GM12878 (cell line): ENCODE data around the gene C17orf107. TPM values are rescaled to one million over a fixed set of nuclear protein-coding genes. Genes with fewer than 3 reads are reported as not detected.

Source experiments
- DPF2 ChIP-seq: fragments of 450-650 bp; IDR thresholded peaks from 2 replicates; pipeline ENCODE4 v1.6.1; 2017; ENCODE audit warnings: mild to moderate bottlenecking
- EGR1 ChIP-seq, 2 experiments: IDR thresholded peaks; 1 replicate in 1 of 2; 2 replicates in 1 of 2; pipeline ENCODE4 v1.6.1; 2011 to 2012; ENCODE audit warnings: low read depth in 2 of 2, low read length in 2 of 2, borderline replicate concordance in 1 of 2, mild to moderate bottlenecking in 1 of 2, moderate library complexity in 1 of 2
- EP300 ChIP-seq, 2 experiments: fragments of 150-350 bp in 1 of 2; IDR thresholded peaks; 2 replicates each; pipeline ENCODE4 v1.6.1; 2011 to 2012; ENCODE audit warnings: low read depth in 2 of 2, low read length in 2 of 2, borderline replicate concordance in 1 of 2, improper control_type of control experiment in 1 of 2, inconsistent platforms in 1 of 2; ENCODE audit not compliant: control insufficient read depth in 1 of 2
- MTA2 ChIP-seq: fragments of 450-650 bp; IDR thresholded peaks from 2 replicates; pipeline ENCODE4 v1.6.1; 2016; ENCODE audit warnings: low read depth, mild to moderate bottlenecking, moderate library complexity
- NFIC ChIP-seq: IDR thresholded peaks from 2 replicates; pipeline ENCODE4 v1.6.1; 2012; ENCODE audit warnings: low read depth, mild to moderate bottlenecking, inconsistent platforms, low read length, moderate library complexity
- NR2F1 ChIP-seq: fragments of 450-650 bp; conservative IDR thresholded peaks from 2 replicates; pipeline ENCODE4 v1.6.1; 2017; ENCODE audit warnings: mild to moderate bottlenecking
- RELA ChIP-seq: fragments of 450-650 bp; IDR thresholded peaks from 2 replicates; pipeline ENCODE4 v1.8.0; 2014; ENCODE audit warnings: borderline replicate concordance; ENCODE audit not compliant: partially characterized antibody
- SP1 ChIP-seq: IDR thresholded peaks from one replicate; pipeline ENCODE4 v1.6.1; 2011; ENCODE audit warnings: low read depth, low read length
- SRF ChIP-seq, 2 experiments: IDR thresholded peaks; 2 replicates each; pipeline ENCODE4 v1.6.1; 2011; ENCODE audit warnings: low read depth in 2 of 2, low read length in 2 of 2, mild to moderate bottlenecking in 1 of 2, moderate library complexity in 1 of 2
- polyA plus RNA-seq, 11 experiments: library from polyadenylated mRNA; depleted of rRNA in 4 of 11; unstranded in 6 of 11; stranded (reverse) in 5 of 11; fragments of >200 nt; fragmentation: Nextera tagmentation in 4 of 11; fragmentation: Illumina TruSeq in 1 of 11; extraction: Ambion mirVana in 4 of 11; extraction: Trizol in 1 of 11; gene quantifications; 1 replicate in 1 of 11; 2 replicates in 10 of 11; pipeline versions ENCODE4 v1.2.1 to v1.2.3, GENCODE V29; 2011 to 2016; ENCODE audit warnings: inconsistent platforms in 2 of 11, missing spikeins in 2 of 11, low read depth in 1 of 11
- total RNA-seq, 4 experiments: library from RNA; depleted of rRNA in 3 of 4; stranded (reverse); fragments of >200 nt in 3 of 4; fragmentation: Illumina TruSeq in 1 of 4; extraction: Trizol in 1 of 4; gene quantifications; 2 replicates each; pipeline versions ENCODE4 v1.2.1 to v1.2.3, GENCODE V29; 2013 to 2021
- TF ChIP-seq, protein P1 (sequence below): IDR thresholded peaks from 2 replicates; pipeline ENCODE4 v1.6.1; 2012; ENCODE audit warnings: mild to moderate bottlenecking, low read depth, low read length
- TF ChIP-seq, protein P2 (sequence below): IDR thresholded peaks from 2 replicates; pipeline ENCODE4 v1.6.1; 2012; ENCODE audit warnings: low read depth, low read length, improper control_type of control experiment
- TF ChIP-seq, protein P3 (sequence below): fragments of 450-650 bp; IDR thresholded peaks from 2 replicates; pipeline ENCODE4 v1.6.1; 2018; ENCODE audit warnings: borderline replicate concordance, mild to moderate bottlenecking; ENCODE audit not compliant: partially characterized antibody
- TF ChIP-seq, protein P4 (sequence below): fragments of 450-650 bp; IDR thresholded peaks from 2 replicates; pipeline ENCODE4 v1.6.1; 2017; ENCODE audit warnings: antibody characterized with exemption, mild to moderate bottlenecking, moderate library complexity

C17orf107 gene
- total and polyA plus RNA-seq, 10 of the 15 experiments (the other 5 are each of a cell fraction or from before 2014, with no cell fraction given): 0.05 to 0.46 (median 0.11) TPM; not detected in 3

DNA sequence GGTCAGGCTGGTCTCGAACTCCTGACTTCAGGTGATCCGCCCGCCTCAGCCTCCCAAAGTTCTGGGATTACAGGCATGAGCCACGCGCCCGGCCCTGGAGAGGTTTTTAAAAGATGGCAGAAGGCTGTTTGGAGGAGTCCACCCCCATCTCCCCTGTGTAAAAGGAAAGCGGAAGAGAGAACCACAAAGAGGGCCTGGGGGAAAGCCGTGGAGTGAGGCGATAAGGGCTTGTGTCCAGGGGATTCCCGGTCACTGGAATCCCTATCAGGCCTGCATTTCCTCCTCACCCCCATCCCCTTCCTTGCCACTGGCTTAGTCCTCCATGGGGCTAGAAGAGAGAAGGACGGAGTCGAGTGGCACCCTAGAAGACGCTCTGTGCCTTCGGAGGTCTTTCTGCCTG lies 32.6 kb downstream of the C17orf107 start, which contains the start of gene GP1BA (continued):
- TF ChIP-seq, protein P1, sequence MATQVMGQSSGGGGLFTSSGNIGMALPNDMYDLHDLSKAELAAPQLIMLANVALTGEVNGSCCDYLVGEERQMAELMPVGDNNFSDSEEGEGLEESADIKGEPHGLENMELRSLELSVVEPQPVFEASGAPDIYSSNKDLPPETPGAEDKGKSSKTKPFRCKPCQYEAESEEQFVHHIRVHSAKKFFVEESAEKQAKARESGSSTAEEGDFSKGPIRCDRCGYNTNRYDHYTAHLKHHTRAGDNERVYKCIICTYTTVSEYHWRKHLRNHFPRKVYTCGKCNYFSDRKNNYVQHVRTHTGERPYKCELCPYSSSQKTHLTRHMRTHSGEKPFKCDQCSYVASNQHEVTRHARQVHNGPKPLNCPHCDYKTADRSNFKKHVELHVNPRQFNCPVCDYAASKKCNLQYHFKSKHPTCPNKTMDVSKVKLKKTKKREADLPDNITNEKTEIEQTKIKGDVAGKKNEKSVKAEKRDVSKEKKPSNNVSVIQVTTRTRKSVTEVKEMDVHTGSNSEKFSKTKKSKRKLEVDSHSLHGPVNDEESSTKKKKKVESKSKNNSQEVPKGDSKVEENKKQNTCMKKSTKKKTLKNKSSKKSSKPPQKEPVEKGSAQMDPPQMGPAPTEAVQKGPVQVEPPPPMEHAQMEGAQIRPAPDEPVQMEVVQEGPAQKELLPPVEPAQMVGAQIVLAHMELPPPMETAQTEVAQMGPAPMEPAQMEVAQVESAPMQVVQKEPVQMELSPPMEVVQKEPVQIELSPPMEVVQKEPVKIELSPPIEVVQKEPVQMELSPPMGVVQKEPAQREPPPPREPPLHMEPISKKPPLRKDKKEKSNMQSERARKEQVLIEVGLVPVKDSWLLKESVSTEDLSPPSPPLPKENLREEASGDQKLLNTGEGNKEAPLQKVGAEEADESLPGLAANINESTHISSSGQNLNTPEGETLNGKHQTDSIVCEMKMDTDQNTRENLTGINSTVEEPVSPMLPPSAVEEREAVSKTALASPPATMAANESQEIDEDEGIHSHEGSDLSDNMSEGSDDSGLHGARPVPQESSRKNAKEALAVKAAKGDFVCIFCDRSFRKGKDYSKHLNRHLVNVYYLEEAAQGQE: no peak
- TF ChIP-seq, protein P2, sequence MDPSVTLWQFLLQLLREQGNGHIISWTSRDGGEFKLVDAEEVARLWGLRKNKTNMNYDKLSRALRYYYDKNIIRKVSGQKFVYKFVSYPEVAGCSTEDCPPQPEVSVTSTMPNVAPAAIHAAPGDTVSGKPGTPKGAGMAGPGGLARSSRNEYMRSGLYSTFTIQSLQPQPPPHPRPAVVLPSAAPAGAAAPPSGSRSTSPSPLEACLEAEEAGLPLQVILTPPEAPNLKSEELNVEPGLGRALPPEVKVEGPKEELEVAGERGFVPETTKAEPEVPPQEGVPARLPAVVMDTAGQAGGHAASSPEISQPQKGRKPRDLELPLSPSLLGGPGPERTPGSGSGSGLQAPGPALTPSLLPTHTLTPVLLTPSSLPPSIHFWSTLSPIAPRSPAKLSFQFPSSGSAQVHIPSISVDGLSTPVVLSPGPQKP: no peak
- 0 out of 2 replicates have a peak, but pooled peaks have one; percentile 28 for TF ChIP-seq NFIC
- TF ChIP-seq NR2F1: no peak
- no peak for TF ChIP-seq SP1
- TF ChIP-seq SRF (IDR thresholded peaks at IDR 0.05; ENCODE audit: low read depth in 2 of 2, low read length in 2 of 2): peak in 1 of 2 experiments; percentile 60; a peak in 1 of 4 replicates
- no peak for TF ChIP-seq EP300 (IDR thresholded peaks at IDR 0.05; ENCODE audit: borderline replicate concordance in 1 of 2, control insufficient read depth in 1 of 2, low read depth in 2 of 2, low read length in 2 of 2)
- TF ChIP-seq EGR1 (IDR thresholded peaks at IDR 0.05; ENCODE audit: borderline replicate concordance in 1 of 2, low read depth in 2 of 2, low read length in 2 of 2): no peak
- TF ChIP-seq DPF2: no peak
- no peak for TF ChIP-seq MTA2
- TF ChIP-seq, protein P3, sequence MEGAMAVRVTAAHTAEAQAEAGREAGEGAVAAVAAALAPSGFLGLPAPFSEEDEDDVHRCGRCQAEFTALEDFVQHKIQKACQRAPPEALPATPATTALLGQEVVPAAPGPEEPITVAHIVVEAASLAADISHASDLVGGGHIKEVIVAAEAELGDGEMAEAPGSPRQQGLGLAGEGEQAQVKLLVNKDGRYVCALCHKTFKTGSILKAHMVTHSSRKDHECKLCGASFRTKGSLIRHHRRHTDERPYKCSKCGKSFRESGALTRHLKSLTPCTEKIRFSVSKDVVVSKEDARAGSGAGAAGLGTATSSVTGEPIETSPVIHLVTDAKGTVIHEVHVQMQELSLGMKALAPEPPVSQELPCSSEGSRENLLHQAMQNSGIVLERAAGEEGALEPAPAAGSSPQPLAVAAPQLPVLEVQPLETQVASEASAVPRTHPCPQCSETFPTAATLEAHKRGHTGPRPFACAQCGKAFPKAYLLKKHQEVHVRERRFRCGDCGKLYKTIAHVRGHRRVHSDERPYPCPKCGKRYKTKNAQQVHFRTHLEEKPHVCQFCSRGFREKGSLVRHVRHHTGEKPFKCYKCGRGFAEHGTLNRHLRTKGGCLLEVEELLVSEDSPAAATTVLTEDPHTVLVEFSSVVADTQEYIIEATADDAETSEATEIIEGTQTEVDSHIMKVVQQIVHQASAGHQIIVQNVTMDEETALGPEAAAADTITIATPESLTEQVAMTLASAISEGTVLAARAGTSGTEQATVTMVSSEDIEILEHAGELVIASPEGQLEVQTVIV: no peak
- peak; percentile 56 for TF ChIP-seq RELA
- TF ChIP-seq, protein P4, sequence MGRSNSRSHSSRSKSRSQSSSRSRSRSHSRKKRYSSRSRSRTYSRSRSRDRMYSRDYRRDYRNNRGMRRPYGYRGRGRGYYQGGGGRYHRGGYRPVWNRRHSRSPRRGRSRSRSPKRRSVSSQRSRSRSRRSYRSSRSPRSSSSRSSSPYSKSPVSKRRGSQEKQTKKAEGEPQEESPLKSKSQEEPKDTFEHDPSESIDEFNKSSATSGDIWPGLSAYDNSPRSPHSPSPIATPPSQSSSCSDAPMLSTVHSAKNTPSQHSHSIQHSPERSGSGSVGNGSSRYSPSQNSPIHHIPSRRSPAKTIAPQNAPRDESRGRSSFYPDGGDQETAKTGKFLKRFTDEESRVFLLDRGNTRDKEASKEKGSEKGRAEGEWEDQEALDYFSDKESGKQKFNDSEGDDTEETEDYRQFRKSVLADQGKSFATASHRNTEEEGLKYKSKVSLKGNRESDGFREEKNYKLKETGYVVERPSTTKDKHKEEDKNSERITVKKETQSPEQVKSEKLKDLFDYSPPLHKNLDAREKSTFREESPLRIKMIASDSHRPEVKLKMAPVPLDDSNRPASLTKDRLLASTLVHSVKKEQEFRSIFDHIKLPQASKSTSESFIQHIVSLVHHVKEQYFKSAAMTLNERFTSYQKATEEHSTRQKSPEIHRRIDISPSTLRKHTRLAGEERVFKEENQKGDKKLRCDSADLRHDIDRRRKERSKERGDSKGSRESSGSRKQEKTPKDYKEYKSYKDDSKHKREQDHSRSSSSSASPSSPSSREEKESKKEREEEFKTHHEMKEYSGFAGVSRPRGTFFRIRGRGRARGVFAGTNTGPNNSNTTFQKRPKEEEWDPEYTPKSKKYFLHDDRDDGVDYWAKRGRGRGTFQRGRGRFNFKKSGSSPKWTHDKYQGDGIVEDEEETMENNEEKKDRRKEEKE: no peak
